Left ventricle myocardium inferior (tissue), 1 donor: ENCODE data around the gene TGM2. TPM values are rescaled to one million over a fixed set of nuclear protein-coding genes. Genes with fewer than 3 reads are reported as not detected.

Experiments used
- DNase-seq: peaks from one replicate; pipeline ENCODE4 v3.0.0-alpha.2; 2020
- H3K27ac ChIP-seq: fragments of 200-600 bp; replicated peaks from 2 replicates; pipeline ENCODE4 v1.8.0; 2021
- H3K27me3 ChIP-seq: fragments of 200-600 bp; 2 replicates; pipeline ENCODE4 v1.8.0; 2021; ENCODE audit warnings: low read depth
- H3K36me3 ChIP-seq: fragments of 200-600 bp; 2 replicates; pipeline ENCODE4 v1.8.0; 2021
- H3K4me1 ChIP-seq: fragments of 200-600 bp; 2 replicates; pipeline ENCODE4 v1.8.0; 2021
- H3K4me3 ChIP-seq: fragments of 200-600 bp; 2 replicates; pipeline ENCODE4 v1.8.0; 2021; ENCODE audit warnings: mild to moderate bottlenecking, moderate library complexity
- H3K9me3 ChIP-seq: fragments of 200-600 bp; replicated peaks from 2 replicates; pipeline ENCODE4 v1.8.0; 2021
- CTCF ChIP-seq: fragments of 200-600 bp; IDR thresholded peaks from 2 replicates; pipeline ENCODE4 v1.8.0; 2021; ENCODE audit warnings: antibody characterized with exemption, mild to moderate bottlenecking, borderline replicate concordance
- intact Hi-C: fragments of 100-400 bp; cut with micrococcal nuclease; formaldehyde crosslinking; loops from one replicate; pipeline ENCODE4 v1.11.0; 2022
- total RNA-seq: library from RNA; stranded (reverse); fragmentation: NEBNext Ultra II Directional; extraction: Animal tissue kit (Norgen Biotek cat#: 25700); gene quantifications from one replicate; pipeline ENCODE4 v1.2.1, GENCODE V29; 2021
- donor health status: DM: no; HTN: yes; CAD: no; lungs with severe emphysema.

TGM2 gene
- total RNA-seq, 1 donor from 2014 or later = 846 TPM

DNA sequence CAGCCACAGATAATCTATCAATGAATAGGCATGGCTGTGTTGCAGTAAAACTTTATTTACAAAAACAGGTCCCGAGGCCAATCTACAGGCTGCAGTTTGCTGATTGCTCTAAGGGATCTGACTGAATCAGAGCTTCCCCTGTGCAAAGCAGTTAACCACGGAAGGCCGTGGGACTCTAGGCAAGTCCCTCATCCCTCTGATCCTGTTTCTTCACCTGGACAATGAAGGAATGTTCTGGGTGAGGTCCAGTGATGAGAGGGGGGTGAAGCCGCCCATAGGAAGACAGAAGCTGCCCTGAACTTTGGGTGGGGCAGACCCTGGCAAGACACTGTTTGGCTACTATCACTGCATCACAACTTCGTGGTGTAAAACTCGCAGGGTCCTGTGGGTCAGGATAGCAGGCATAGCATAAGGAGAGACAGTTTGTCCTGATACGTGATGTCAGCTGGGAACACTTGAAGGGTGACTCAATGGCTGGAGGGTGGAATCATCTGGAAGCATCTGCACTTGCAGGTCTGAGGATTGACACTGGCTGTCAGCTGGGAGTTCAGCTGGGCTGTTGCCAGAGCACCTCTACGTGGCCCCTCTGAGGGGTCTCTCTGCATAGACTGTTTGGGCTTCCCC lies 33.3 kb upstream of the TGM2 start:
- DNase-seq = no peak
- no peak overlapping the region for H3K4me3 ChIP-seq
- H3K36me3 ChIP-seq = no peaks in the 10 kb centered on the region
- H3K27me3 ChIP-seq = no peaks in the 10 kb centered on the region
- H3K4me1 ChIP-seq = peaks cover 17% of the 10 kb centered on the region
- H3K27ac ChIP-seq = no peak overlapping the region
- no peak for TF ChIP-seq CTCF
- no peaks in the 10 kb centered on the region for H3K9me3 ChIP-seq
- intact Hi-C loops = no loop called here

GRCh38 chr20:38197619-38198018 lies 32.5 kb upstream of the TGM2 start:
- no peak overlapping the region for H3K4me3 ChIP-seq
- no peaks in the 10 kb centered on the region for H3K9me3 ChIP-seq
- peaks cover 17% of the 10 kb centered on the region for H3K4me1 ChIP-seq
- no peaks in the 10 kb centered on the region for H3K27me3 ChIP-seq
- DNase-seq = no peak
- H3K27ac ChIP-seq = no peak overlapping the region
- no peaks in the 10 kb centered on the region for H3K36me3 ChIP-seq
- no peak for TF ChIP-seq CTCF
- intact Hi-C loops = no loop called here

GRCh38 chr20:38197217-38197616 lies 32.1 kb upstream of the TGM2 start:
- no peak for DNase-seq
- Histone ChIP-seq H3K27me3 (no peaks in the 10 kb centered on the region), H3K4me1 (peaks cover 17% of the 10 kb centered on the region), H3K27ac (peak overlapping the region; percentile 63), H3K4me3 (no peak overlapping the region), H3K36me3 (no peaks in the 10 kb centered on the region), H3K9me3 (no peaks in the 10 kb centered on the region)
- intact Hi-C loops = no loop called here
- TF ChIP-seq CTCF = no peak

DNA sequence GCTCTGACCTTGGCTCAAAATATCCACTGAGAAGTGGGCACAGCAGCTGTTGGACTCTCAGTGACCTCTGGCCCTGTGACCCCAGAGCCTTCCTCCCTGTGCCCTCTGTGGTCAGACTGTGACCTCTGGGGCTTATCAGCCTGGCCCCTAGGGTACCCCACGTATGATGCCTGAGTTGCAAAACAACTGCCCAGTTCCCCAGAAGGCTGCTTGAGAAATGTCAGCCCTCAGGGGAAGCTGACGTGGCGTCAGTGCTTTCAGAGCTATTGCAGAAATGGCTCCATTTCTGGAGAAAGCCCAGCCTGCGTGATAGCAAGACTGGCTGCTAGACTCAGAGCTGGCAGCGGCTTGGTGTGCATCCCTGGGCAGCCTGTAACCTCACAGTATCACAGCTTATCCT lies 31.5 kb upstream of the TGM2 start:
- intact Hi-C loops = no loop called here
- Histone ChIP-seq H3K9me3 (no peaks in the 10 kb centered on the region), H3K36me3 (no peaks in the 10 kb centered on the region), H3K4me1 (peaks cover 22% of the 10 kb centered on the region), H3K27ac (peak overlapping the region; percentile 63), H3K27me3 (no peaks in the 10 kb centered on the region), H3K4me3 (no peak overlapping the region)
- TF ChIP-seq CTCF = no peak
- peak; percentile 82 for DNase-seq

DNA sequence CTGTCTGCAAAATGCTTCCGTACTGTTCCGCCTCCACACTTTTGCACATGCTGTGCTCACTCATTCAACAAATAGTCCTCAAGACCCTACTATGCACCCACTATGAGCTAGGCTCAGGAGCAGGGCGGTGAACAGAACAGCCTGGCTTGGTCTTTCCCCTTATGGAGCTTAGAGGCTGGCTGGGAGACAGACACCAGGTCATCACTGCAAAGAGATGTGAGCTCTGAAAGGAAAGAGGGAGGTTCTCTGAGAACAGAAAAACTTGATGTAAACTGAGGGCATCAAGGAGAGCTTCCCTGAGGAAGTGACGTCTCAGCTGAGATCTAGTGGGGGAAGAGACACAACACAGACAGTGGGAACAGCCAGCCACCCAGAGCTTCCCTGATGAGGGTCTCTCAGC lies 31.0 kb upstream of the TGM2 start:
- no peaks in the 10 kb centered on the region for H3K27me3 ChIP-seq
- H3K4me3 ChIP-seq = no peak overlapping the region
- no peak for DNase-seq
- H3K27ac ChIP-seq = peak overlapping the region; percentile 63
- H3K36me3 ChIP-seq = no peaks in the 10 kb centered on the region
- TF ChIP-seq CTCF = no peak
- no peaks in the 10 kb centered on the region for H3K9me3 ChIP-seq
- H3K4me1 ChIP-seq = peaks cover 27% of the 10 kb centered on the region
- intact Hi-C loops = no loop called here
